ENCODE data around the gene CADPS. TPM values are rescaled to one million over a fixed set of nuclear protein-coding genes. Genes with fewer than 3 reads are reported as not detected.

Gene CADPS
- total RNA-seq, 4 donors from 2014 or later = 0.82 to 13.2 TPM; not detected in 2

- Histone ChIP-seq H3K4me1 (peaks cover 0 to 14% of the 10 kb centered on the region in 2 donors), H3K36me3 (no peaks in the 10 kb centered on the region), H3K27ac (no peak overlapping the region), H3K27me3 (peaks cover 0 to 24% of the 10 kb centered on the region in 2 donors), H3K9me3 (no peaks in the 10 kb centered on the region), H3K4me3 (peak overlapping the region; percentile 1 to 34)
- TF ChIP-seq POLR2A (IDR thresholded peaks at IDR 0.05) (no peak), CTCF (IDR thresholded peaks at IDR 0.05) (no peak)
- DNase-seq = no peak
- intact Hi-C loops (cut with DNase I; ENCODE audit: low total_unique reads) = no loop called here
These were observed 1.2 kb downstream of the CADPS start for GRCh38 chr3:62873761-62874710.

GRCh38 chr3:62873451-62873760 lies 1.8 kb downstream of the CADPS start:
- Histone ChIP-seq H3K27ac (no peak overlapping the region), H3K36me3 (no peaks in the 10 kb centered on the region), H3K4me3 (peak overlapping the region in 1 of 2 donors; percentile 34), H3K9me3 (no peaks in the 10 kb centered on the region), H3K4me1 (peaks cover 0 to 14% of the 10 kb centered on the region in 2 donors), H3K27me3 (peaks cover 0 to 24% of the 10 kb centered on the region in 2 donors)
- no peak for DNase-seq
- intact Hi-C loops (cut with DNase I; ENCODE audit: low total_unique reads) = no loop called here
- TF ChIP-seq CTCF (IDR thresholded peaks at IDR 0.05) = no peak
- no peak for TF ChIP-seq POLR2A (IDR thresholded peaks at IDR 0.05)

GRCh38 chr3:62872318-62872717 lies 2.9 kb downstream of the CADPS start:
- Histone ChIP-seq H3K27ac (no peak overlapping the region), H3K36me3 (no peaks in the 10 kb centered on the region), H3K4me1 (peaks cover 0 to 14% of the 10 kb centered on the region in 2 donors), H3K4me3 (no peak overlapping the region), H3K9me3 (no peaks in the 10 kb centered on the region), H3K27me3 (peaks cover 0 to 24% of the 10 kb centered on the region in 2 donors)
- no peak for DNase-seq
- intact Hi-C loops (cut with DNase I; ENCODE audit: low total_unique reads) = no loop called here
- TF ChIP-seq POLR2A (IDR thresholded peaks at IDR 0.05) (no peak), CTCF (IDR thresholded peaks at IDR 0.05) (no peak)

GRCh38 chr3:62870321-62870720 lies 4.9 kb downstream of the CADPS start:
- intact Hi-C loops (cut with DNase I; ENCODE audit: low total_unique reads) = no loop called here
- no peak for TF ChIP-seq CTCF (IDR thresholded peaks at IDR 0.05)
- TF ChIP-seq POLR2A (IDR thresholded peaks at IDR 0.05) = no peak

GRCh38 chr3:62863648-62864047 lies 11.6 kb downstream of the CADPS start:
- no peaks in the 10 kb centered on the region for H3K36me3 ChIP-seq
- H3K27ac ChIP-seq = no peak overlapping the region
- no peak for DNase-seq
- H3K4me3 ChIP-seq = no peak overlapping the region
- no peaks in the 10 kb centered on the region for H3K27me3 ChIP-seq
- TF ChIP-seq CTCF (IDR thresholded peaks at IDR 0.05) (no peak), POLR2A (IDR thresholded peaks at IDR 0.05) (no peak)
- H3K9me3 ChIP-seq = no peaks in the 10 kb centered on the region
- no peaks in the 10 kb centered on the region for H3K4me1 ChIP-seq
- intact Hi-C loops (cut with DNase I; ENCODE audit: low total_unique reads) = no loop called here

More at GRCh38 chr3:62870321-62870720, 4.9 kb downstream of the CADPS start:
- Histone ChIP-seq H3K4me3 (no peak overlapping the region), H3K27ac (no peak overlapping the region), H3K4me1 (peaks cover 0 to 14% of the 10 kb centered on the region in 2 donors), H3K9me3 (no peaks in the 10 kb centered on the region), H3K36me3 (no peaks in the 10 kb centered on the region), H3K27me3 (peaks cover 0 to 15% of the 10 kb centered on the region in 2 donors)
- no peak for DNase-seq
